Measurements from ENCODE around the gene EIF5A. TPM values are rescaled to one million over a fixed set of nuclear protein-coding genes. Genes with fewer than 3 reads are reported as not detected.

Gene EIF5A
- total and polyA plus RNA-seq, 4 donors, result 179 to 506 (median 302) TPM

DNA sequence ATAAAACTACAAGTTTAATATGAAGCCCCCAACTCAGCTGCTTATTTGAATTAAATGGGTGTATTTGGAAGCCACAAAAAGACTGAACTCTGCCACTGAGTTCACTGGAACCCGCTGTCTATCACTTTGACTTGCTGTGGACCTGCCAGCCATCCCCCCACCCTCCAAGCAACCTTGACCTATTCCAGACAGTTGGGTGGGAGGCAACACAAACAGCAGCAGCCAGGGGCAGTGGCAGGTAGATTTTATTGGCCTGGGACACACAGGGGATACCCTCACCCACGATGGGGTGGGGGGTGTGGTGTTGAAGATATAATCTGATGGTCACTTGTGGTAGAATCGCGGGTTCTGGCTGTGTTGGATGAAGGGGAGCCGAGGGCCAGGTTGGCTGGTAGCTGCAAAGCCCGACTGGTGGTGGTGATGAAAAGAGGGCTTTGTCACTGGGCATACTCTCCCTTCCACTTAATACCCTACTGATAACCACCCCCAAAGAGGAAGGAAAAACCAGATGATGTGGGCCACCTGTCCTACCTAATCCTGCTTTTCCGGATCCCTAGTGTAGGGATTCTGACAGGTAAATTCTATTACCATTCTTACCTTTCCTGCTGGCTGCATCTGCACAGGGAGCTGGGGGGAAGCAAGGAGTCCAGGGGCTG lies 5.1 kb downstream of the EIF5A start:
- Histone ChIP-seq H3K27ac (ENCODE audit: low read depth in 1 of 2, low read length in 2 of 2) (no peak overlapping the region), H3K9ac (ENCODE audit: low read depth in 1 of 2, low read length in 2 of 2) (no peak overlapping the region), H3K4me1 (ENCODE audit: control insufficient read depth in 4 of 4, insufficient read depth in 4 of 4, low read length in 3 of 4) (peaks cover 14 to 59% (median 42%) of the 10 kb centered on the region in 4 donors), H3K9me3 (ENCODE audit: control insufficient read depth in 4 of 4, low read length in 3 of 4) (no peaks in the 10 kb centered on the region), H3K36me3 (ENCODE audit: control insufficient read depth in 4 of 4, insufficient read depth in 3 of 4, low read depth in 1 of 4, low read length in 3 of 4) (peaks cover 16 to 45% (median 37%) of the 10 kb centered on the region in 4 donors), H3K27me3 (ENCODE audit: control insufficient read depth in 4 of 4, insufficient read depth in 4 of 4, low read length in 3 of 4) (no peaks in the 10 kb centered on the region), H3K4me3 (ENCODE audit: low read depth in 1 of 3, low read length in 3 of 3) (no peak overlapping the region)
- TF ChIP-seq, protein P1, sequence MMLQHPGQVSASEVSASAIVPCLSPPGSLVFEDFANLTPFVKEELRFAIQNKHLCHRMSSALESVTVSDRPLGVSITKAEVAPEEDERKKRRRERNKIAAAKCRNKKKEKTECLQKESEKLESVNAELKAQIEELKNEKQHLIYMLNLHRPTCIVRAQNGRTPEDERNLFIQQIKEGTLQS (IDR thresholded peaks at IDR 0.05), result no peak
- TF ChIP-seq HNF4G (IDR thresholded peaks at IDR 0.05), result no peak
- no peak for TF ChIP-seq HNF4A (conservative IDR thresholded peaks at IDR 0.05)
- TF ChIP-seq FOXA2 (IDR thresholded peaks at IDR 0.05), result no peak
- TF ChIP-seq YY1 (IDR thresholded peaks at IDR 0.05), result no peak
- no peak for TF ChIP-seq JUND (IDR thresholded peaks at IDR 0.05)
- no peak for TF ChIP-seq TAF1 (conservative IDR thresholded peaks at IDR 0.05)
- TF ChIP-seq, protein P2, sequence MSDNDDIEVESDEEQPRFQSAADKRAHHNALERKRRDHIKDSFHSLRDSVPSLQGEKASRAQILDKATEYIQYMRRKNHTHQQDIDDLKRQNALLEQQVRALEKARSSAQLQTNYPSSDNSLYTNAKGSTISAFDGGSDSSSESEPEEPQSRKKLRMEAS (IDR thresholded peaks at IDR 0.05), result no peak
- no peak for TF ChIP-seq GABPA (IDR thresholded peaks at IDR 0.05 in 1 of 2, conservative IDR thresholded peaks at IDR 0.05 in 1 of 2)
- no peak for TF ChIP-seq RAD21 (IDR thresholded peaks at IDR 0.05)
- no peak for TF ChIP-seq EGR1 (IDR thresholded peaks at IDR 0.05; ENCODE audit: low read depth in 2 of 2)
- no peak for TF ChIP-seq FOXA1 (IDR thresholded peaks at IDR 0.05)
- TF ChIP-seq, protein P3, sequence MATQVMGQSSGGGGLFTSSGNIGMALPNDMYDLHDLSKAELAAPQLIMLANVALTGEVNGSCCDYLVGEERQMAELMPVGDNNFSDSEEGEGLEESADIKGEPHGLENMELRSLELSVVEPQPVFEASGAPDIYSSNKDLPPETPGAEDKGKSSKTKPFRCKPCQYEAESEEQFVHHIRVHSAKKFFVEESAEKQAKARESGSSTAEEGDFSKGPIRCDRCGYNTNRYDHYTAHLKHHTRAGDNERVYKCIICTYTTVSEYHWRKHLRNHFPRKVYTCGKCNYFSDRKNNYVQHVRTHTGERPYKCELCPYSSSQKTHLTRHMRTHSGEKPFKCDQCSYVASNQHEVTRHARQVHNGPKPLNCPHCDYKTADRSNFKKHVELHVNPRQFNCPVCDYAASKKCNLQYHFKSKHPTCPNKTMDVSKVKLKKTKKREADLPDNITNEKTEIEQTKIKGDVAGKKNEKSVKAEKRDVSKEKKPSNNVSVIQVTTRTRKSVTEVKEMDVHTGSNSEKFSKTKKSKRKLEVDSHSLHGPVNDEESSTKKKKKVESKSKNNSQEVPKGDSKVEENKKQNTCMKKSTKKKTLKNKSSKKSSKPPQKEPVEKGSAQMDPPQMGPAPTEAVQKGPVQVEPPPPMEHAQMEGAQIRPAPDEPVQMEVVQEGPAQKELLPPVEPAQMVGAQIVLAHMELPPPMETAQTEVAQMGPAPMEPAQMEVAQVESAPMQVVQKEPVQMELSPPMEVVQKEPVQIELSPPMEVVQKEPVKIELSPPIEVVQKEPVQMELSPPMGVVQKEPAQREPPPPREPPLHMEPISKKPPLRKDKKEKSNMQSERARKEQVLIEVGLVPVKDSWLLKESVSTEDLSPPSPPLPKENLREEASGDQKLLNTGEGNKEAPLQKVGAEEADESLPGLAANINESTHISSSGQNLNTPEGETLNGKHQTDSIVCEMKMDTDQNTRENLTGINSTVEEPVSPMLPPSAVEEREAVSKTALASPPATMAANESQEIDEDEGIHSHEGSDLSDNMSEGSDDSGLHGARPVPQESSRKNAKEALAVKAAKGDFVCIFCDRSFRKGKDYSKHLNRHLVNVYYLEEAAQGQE (IDR thresholded peaks at IDR 0.05), result no peak
- TF ChIP-seq RXRA (IDR thresholded peaks at IDR 0.05), result no peak
- TF ChIP-seq NR2F2 (IDR thresholded peaks at IDR 0.05), result no peak
- TF ChIP-seq, protein P4, sequence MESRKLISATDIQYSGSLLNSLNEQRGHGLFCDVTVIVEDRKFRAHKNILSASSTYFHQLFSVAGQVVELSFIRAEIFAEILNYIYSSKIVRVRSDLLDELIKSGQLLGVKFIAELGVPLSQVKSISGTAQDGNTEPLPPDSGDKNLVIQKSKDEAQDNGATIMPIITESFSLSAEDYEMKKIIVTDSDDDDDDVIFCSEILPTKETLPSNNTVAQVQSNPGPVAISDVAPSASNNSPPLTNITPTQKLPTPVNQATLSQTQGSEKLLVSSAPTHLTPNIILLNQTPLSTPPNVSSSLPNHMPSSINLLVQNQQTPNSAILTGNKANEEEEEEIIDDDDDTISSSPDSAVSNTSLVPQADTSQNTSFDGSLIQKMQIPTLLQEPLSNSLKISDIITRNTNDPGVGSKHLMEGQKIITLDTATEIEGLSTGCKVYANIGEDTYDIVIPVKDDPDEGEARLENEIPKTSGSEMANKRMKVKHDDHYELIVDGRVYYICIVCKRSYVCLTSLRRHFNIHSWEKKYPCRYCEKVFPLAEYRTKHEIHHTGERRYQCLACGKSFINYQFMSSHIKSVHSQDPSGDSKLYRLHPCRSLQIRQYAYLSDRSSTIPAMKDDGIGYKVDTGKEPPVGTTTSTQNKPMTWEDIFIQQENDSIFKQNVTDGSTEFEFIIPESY (IDR thresholded peaks at IDR 0.05), result no peak
- TF ChIP-seq, protein P5, sequence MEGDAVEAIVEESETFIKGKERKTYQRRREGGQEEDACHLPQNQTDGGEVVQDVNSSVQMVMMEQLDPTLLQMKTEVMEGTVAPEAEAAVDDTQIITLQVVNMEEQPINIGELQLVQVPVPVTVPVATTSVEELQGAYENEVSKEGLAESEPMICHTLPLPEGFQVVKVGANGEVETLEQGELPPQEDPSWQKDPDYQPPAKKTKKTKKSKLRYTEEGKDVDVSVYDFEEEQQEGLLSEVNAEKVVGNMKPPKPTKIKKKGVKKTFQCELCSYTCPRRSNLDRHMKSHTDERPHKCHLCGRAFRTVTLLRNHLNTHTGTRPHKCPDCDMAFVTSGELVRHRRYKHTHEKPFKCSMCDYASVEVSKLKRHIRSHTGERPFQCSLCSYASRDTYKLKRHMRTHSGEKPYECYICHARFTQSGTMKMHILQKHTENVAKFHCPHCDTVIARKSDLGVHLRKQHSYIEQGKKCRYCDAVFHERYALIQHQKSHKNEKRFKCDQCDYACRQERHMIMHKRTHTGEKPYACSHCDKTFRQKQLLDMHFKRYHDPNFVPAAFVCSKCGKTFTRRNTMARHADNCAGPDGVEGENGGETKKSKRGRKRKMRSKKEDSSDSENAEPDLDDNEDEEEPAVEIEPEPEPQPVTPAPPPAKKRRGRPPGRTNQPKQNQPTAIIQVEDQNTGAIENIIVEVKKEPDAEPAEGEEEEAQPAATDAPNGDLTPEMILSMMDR (IDR thresholded peaks at IDR 0.05; ENCODE audit: low read depth, low read length, missing input control), result no peak
- 84% methylated on average over 7 of the region's 7 CpGs for WGBS
- no peak for DNase-seq (ENCODE audit: low spot score)
